ENCODE data around the gene FBXO45.

- no peak; the same call in 1 of the 2 replicates for TF ChIP-seq TAF1 (IDR thresholded peaks at IDR 0.05; ENCODE audit: low read depth)
- TF ChIP-seq EGR1 (IDR thresholded peaks at IDR 0.05): no peak
- no peak for TF ChIP-seq FOXM1 (IDR thresholded peaks at IDR 0.05; ENCODE audit: borderline replicate concordance, low read depth)
- TF ChIP-seq REST (IDR thresholded peaks at IDR 0.05; ENCODE audit: low read depth): peak; percentile 50
- TF ChIP-seq MAX (IDR thresholded peaks at IDR 0.05): no peak
- TF ChIP-seq EP300 (IDR thresholded peaks at IDR 0.05; ENCODE audit: borderline replicate concordance): no peak
- TF ChIP-seq TCF12 (IDR thresholded peaks at IDR 0.05; ENCODE audit: low read depth): no peak
- TF ChIP-seq CREB1 (IDR thresholded peaks at IDR 0.05; ENCODE audit: low read depth): no peak
- no peak for TF ChIP-seq CEBPB (IDR thresholded peaks at IDR 0.05)
- TF ChIP-seq RAD21 (IDR thresholded peaks at IDR 0.05; ENCODE audit: low read depth): no peak
- no peak for TF ChIP-seq YY1 (IDR thresholded peaks at IDR 0.05; ENCODE audit: low read depth)
- no peak for TF ChIP-seq NFIC (IDR thresholded peaks at IDR 0.05)
Observed at GRCh38 chr3:196569003-196569516, 600 bp downstream of the FBXO45 start.
